SK-N-SH treated with all-trans-retinoic acid at 6 μM for 48 hours (cell line): Measurements from ENCODE around the gene TMEM270.
"Not testable (repeated sequence)": the region's sequence is repeated elsewhere in the genome, so short reads cannot be mapped to it uniquely, and the experiment has no call there.

Experiments
- ATAC-seq: fragments of 200-7000 bp; cut with Tn5 transposase; 3 replicates; pipeline ENCODE4 v1.9.1; 2020; ENCODE audit warnings: mild to moderate bottlenecking, moderate library complexity
- ARNTL ChIP-seq: fragments of 450-650 bp; formaldehyde crosslinking; IDR thresholded peaks from 2 replicates; pipeline ENCODE4 v1.5.0; 2020; ENCODE audit warnings: low read depth, mild to moderate bottlenecking, moderate library complexity, borderline replicate concordance
- BACH2 ChIP-seq: fragments of 250-450 bp; sonication (Bioruptor Pico); IDR thresholded peaks from 2 replicates; pipeline ENCODE4 v1.9.0; 2021; ENCODE audit warnings: mild to moderate bottlenecking, borderline replicate concordance
- CSDC2 ChIP-seq: fragments of 250-450 bp; sonication (Bioruptor Pico); IDR thresholded peaks from 2 replicates; pipeline ENCODE4 v1.5.0; 2020; ENCODE audit warnings: mild to moderate bottlenecking, moderate library complexity
- GLIS3 ChIP-seq: fragments of 250-450 bp; sonication (Bioruptor Pico); IDR thresholded peaks from 2 replicates; pipeline ENCODE4 v1.5.0; 2020; ENCODE audit warnings: mild to moderate bottlenecking, moderate library complexity
- ISL1 ChIP-seq: fragments of 250-450 bp; sonication (Bioruptor Pico); IDR thresholded peaks from 2 replicates; pipeline ENCODE4 v2.1.2; 2022; ENCODE audit warnings: mild to moderate bottlenecking, moderate library complexity
- PATZ1 ChIP-seq: fragments of 250-450 bp; sonication (Bioruptor Pico); IDR thresholded peaks from 2 replicates; pipeline ENCODE4 v1.8.0; 2020; ENCODE audit warnings: mild to moderate bottlenecking, moderate library complexity, borderline replicate concordance
- POU6F1 ChIP-seq: fragments of 250-450 bp; sonication (Bioruptor Pico); IDR thresholded peaks from 2 replicates; pipeline ENCODE4 v1.8.0; 2021; ENCODE audit warnings: low read depth, mild to moderate bottlenecking, moderate library complexity, borderline replicate concordance
- PPARA ChIP-seq: fragments of 250-450 bp; sonication (Bioruptor Pico); IDR thresholded peaks from 2 replicates; pipeline ENCODE4 v1.5.0; 2020; ENCODE audit warnings: mild to moderate bottlenecking, borderline replicate concordance
- RARB ChIP-seq: fragments of 250-450 bp; sonication (Bioruptor Pico); IDR thresholded peaks from 2 replicates; pipeline ENCODE4 v1.8.0; 2021; ENCODE audit warnings: mild to moderate bottlenecking, moderate library complexity
- TCF4 ChIP-seq: fragments of 250-450 bp; sonication (Bioruptor Pico); IDR thresholded peaks from 2 replicates; pipeline ENCODE4 v1.8.0; 2021; ENCODE audit warnings: mild to moderate bottlenecking, moderate library complexity, borderline replicate concordance
- TOX ChIP-seq: fragments of 250-450 bp; sonication (Bioruptor Pico); IDR thresholded peaks from 2 replicates; pipeline ENCODE4 v1.8.0; 2021; ENCODE audit warnings: mild to moderate bottlenecking, moderate library complexity, borderline replicate concordance
- TSHZ2 ChIP-seq: fragments of 250-450 bp; sonication (Bioruptor Pico); IDR thresholded peaks from 2 replicates; pipeline ENCODE4 v1.5.0; 2020; ENCODE audit warnings: mild to moderate bottlenecking, moderate library complexity
- ZC3H10 ChIP-seq: fragments of 250-450 bp; sonication (Bioruptor Pico); IDR thresholded peaks from 2 replicates; pipeline ENCODE4 v1.5.1; 2021; ENCODE audit warnings: mild to moderate bottlenecking, moderate library complexity
- ZFP3 ChIP-seq: fragments of 250-450 bp; sonication (Bioruptor Pico); IDR thresholded peaks from 2 replicates; pipeline ENCODE4 v1.5.0; 2020; ENCODE audit warnings: mild to moderate bottlenecking, moderate library complexity
- ZFP30 ChIP-seq: fragments of 450-650 bp; formaldehyde crosslinking; IDR thresholded peaks from 2 replicates; pipeline ENCODE4 v1.5.0; 2022; ENCODE audit warnings: mild to moderate bottlenecking, moderate library complexity
- ZNF565 ChIP-seq: fragments of 450-650 bp; formaldehyde crosslinking; conservative IDR thresholded peaks from 2 replicates; pipeline ENCODE4 v1.5.0; 2020; ENCODE audit warnings: low read depth, mild to moderate bottlenecking, moderate library complexity
- ZNF70 ChIP-seq: fragments of 450-650 bp; formaldehyde crosslinking; IDR thresholded peaks from 2 replicates; pipeline ENCODE4 v1.5.0; 2020; ENCODE audit warnings: mild to moderate bottlenecking, moderate library complexity
- ZNF8 ChIP-seq: fragments of 450-650 bp; formaldehyde crosslinking; IDR thresholded peaks from 2 replicates; pipeline ENCODE4 v1.5.0; 2020; ENCODE audit warnings: mild to moderate bottlenecking, moderate library complexity

The TMEM270 gene

GRCh38 chr7:73879977-73880681 is 19.2 kb downstream of the TMEM270 start:
- TF ChIP-seq ZNF8 (CRISPR knock-in tag) (no peak), TSHZ2 (no peak)
- ATAC-seq = peak; percentile 28

GRCh38 chr7:73880755-73881328 is 19.9 kb downstream of the TMEM270 start:
- TF ChIP-seq ISL1 (CRISPR knock-in tag) = peak; percentile 28; the same call in 1 of the 2 replicates
- no peak for TF ChIP-seq GLIS3 (CRISPR knock-in tag)
- TF ChIP-seq, all 23 proteins: peak for 1
- peak; percentile 61 for ATAC-seq

GRCh38 chr7:73881352-73882046 is 20.5 kb downstream of the TMEM270 start:
- no peak; the same call in none of the 3 replicates for ATAC-seq
- TF ChIP-seq ZC3H10 (CRISPR knock-in tag) (no peak), ZNF70 (no peak), TOX (CRISPR knock-in tag) (no peak), ISL1 (CRISPR knock-in tag) (0 out of 2 replicates have a peak, but pooled peaks have one; percentile 1)

GRCh38 chr7:73882047-73882402 is 21.1 kb downstream of the TMEM270 start:
- ATAC-seq = no peak
- TF ChIP-seq TCF4 (CRISPR knock-in tag) = no peak
- TF ChIP-seq ZNF8 (CRISPR knock-in tag) = no peak

DNA sequence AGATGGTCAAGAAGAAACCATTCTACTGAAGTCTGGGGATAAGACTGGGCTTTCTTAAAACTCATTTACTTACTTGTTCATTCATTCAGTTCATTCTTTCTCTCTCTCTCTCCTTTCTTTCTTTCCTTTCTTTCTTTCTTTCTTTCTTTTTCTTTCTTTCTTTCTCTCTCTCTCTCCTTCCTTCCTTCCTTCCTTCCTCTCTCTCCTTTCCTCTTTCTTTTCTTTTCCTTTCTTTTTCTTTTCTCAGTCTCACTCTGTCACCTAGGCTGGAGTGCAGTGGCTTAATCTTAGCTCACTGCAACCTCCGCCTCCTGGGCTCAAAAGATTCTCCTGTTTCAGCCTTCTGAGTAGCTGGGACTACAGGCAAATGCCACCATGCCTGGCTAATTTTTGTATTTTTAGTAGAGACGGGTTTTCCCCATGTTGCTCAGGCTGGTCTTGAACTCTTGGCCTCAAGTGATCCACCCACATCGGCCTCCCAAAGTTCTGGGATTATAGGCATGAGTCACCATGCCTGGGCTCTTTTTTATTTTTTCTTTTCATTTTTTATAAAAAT is 24.0 kb downstream of the TMEM270 start:
- ATAC-seq = not testable (repeated sequence)

GRCh38 chr7:73885433-73885974 is 24.5 kb downstream of the TMEM270 start:
- TF ChIP-seq RARB (no peak), ZNF565 (no peak), ZFP30 (CRISPR knock-in tag) (no peak)
- no peak for ATAC-seq

DNA sequence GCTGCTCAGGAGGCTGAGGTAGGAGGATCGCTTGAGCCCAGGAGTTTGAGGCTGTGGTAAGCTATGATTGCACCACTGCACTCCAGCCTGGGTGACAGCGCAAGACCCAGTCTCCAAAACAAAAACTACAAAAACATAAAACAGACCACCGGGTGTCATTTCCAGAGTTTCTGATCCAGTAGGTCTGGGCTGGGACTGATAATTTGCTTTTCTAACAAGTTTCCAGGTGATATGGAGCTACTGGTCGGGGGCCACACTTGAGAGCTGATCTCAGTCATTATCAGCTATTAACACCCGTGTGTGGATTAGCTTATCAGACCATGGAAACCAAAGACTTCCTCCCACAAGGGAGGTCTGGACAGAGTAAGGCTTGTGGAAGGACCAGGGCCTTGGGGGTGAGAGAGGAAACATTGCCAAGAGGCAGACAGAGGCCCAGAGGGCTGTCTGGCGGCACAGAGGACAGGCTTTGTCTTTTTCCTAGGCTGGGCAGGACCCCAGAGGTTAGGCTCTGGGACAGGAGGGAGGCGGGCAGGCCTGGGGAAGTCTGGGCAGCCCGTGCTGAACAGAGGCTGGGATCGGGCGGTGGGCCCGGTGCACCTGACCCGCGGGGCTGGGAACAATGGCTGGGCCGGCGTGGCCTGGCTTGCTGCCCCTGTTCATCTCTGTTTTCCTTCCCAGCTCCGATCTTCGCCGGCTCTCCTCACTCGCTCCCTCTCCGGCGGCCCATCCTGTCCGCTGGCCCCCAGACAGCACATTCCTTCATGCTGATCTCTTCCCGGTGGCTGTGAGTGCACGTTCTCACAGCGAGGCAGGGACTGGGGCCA is 25.2 kb downstream of the TMEM270 start:
- peak; percentile 65 for ATAC-seq

GRCh38 chr7:73887762-73888161 is 26.8 kb downstream of the TMEM270 start:
- ATAC-seq = no peak
- TF ChIP-seq PPARA (CRISPR knock-in tag) (no peak), ZC3H10 (CRISPR knock-in tag) (no peak), ARNTL (CRISPR knock-in tag) (no peak), GLIS3 (CRISPR knock-in tag) (no peak), TCF4 (CRISPR knock-in tag) (no peak), CSDC2 (CRISPR knock-in tag) (no peak), RARB (no peak), BACH2 (CRISPR knock-in tag) (no peak), ZNF70 (no peak), ZFP30 (CRISPR knock-in tag) (no peak), POU6F1 (CRISPR knock-in tag) (no peak), PATZ1 (CRISPR knock-in tag) (no peak), ISL1 (CRISPR knock-in tag) (no peak)

More for the DNA sequence above, 25.2 kb downstream of the TMEM270 start:
- TF ChIP-seq ISL1 (CRISPR knock-in tag) (0 out of 2 replicates have a peak, but pooled peaks have one; percentile 15), ZC3H10 (CRISPR knock-in tag) (no peak), ZFP3 (0 out of 2 replicates have a peak, but pooled peaks have one; percentile 26)
